HuH-7.5 (cell line): ENCODE measurements around the gene PRKD1.
A peak's percentile ranks its signal among the peaks of the same experiment; 100 is the strongest.
"Not testable (repeated sequence)": the region's sequence is repeated elsewhere in the genome, so short reads cannot be mapped to it uniquely, and the experiment has no call there.

Source experiments
- DNase-seq: peaks from one replicate; pipeline ENCODE4 v3.0.0; 2011; ENCODE audit warnings: low spot score

PRKD1 gene

DNA sequence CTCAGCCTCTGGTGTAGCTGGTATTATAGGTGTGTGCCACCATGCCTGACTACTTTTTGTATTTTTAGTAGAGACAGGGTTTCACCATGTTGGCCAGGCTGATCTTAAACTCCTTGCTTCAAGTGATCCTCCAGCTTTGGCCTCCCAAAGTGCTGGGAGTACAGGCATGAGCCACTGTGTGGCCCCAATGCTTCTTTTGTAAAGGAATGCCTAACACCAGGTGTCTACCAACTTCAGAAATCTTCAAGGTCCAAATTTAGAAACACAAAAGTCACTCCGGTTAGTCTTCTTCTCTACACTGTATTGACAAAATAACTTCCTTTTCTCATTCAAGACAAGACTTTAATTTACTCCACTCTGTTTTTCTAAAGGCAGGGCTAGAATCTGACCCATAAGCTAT lies 188.7 kb downstream of the PRKD1 start:
- DNase-seq, result no peak

DNA sequence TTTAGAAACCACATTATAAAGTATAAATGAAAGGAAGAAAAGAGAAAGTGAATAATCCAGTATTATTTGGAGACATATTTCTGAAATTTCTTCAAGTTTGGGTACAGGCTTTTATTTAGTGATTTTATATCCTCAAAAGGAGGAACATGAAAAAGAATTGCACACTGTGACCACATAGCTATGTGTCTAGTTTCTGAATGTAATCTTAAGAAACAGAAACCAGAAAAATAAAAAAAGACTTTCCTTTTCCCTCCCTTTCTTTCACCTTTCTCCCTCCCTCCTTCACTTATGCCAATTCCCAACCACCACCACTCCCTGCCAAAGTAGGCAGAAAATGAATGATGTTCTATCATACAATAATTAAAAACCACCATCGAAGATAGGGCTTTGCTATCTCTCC lies 189.6 kb downstream of the PRKD1 start:
- no peak for DNase-seq

DNA sequence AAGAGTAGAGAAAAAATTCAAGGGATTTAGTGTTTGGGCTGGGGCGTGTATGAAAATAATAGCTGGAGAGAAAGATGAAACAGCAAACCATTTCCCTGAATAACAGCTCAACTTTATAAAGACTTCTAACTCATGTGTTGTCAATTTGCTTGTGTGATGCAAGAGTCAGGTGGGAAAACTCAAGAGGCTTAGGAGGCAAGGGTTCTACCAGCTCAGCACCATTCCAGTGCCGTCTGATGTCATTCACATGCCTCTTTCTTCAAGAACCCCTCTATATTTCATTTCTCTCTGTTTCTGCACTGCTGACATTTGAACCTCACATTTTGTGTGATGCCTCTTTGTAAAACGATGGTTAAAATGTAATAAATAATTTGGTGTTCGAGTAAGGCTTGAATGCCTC lies 192.2 kb downstream of the PRKD1 start:
- no peak for DNase-seq

DNA sequence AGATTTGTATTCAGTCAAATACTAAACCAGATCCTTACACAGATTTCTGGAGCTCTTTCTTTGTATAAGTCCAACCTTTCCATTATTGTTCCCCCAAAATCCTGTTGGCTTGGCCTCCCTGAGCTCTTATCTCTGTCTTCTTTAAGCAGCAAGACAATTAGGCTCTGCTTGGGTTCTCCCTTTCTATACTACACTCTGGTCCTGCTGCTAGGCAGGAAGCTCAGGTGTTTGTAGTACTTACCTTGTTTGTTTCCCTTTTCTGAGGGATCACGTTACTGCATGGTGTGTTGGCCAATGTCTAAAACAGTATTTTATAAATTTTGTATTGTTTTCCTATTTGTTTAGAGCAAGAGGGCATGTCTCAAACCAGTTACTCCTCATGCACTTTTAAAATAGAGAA lies 192.9 kb downstream of the PRKD1 start:
- no peak for DNase-seq

DNA sequence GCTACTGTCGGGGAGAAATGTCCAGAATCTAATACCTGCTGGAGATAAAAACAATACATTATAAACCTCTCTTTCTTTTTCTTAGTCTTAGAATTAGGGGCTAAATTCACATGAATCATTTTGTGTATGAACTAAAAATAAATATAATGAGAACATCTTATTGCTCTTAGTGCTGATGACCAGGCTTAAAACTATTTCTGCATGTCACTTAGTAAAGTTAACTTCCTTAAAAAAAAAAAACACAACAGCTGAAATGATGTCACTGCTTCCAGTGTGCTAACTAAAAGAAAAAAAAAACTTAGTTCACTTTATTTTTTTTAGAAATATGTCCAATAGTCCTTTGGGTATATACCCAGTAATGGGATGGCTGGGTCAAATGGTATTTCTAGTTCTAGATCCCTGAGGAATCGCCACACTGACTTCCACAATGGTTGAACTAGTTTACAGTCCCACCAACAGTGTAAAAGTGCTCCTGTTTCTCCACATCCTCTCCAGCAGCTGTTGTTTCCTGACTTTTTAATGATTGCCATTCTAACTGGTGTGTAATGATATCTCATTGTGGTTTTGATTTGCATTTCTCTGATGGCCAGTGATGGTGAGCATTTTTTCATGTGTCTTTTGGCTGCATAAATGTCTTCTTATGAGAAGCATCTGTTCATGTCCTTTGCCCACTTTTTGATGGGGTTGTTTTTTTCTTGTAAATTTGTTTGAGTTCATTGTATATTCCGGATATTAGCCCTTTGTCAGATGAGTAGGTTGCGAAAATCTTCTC lies 200.9 kb downstream of the PRKD1 start:
- not testable (repeated sequence) for DNase-seq

DNA sequence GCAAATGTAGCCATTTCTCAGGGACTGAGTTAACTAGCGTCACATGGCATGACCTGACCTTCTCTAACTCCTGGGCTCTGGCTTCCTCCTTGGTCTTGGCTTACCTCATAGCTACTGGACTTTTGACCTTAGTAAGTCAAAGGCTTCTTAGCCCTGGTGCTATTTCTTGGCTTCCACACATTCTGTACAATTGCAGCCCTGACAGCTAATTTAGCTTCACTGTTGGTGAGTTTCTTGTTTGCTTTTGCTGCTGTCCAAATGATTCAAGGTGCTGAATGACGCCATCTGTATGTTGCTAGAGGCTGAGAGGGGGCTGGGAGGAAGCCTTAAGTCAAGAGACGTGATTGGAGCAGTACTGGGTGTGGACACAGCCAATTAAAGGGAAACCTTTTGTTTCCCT lies 202.7 kb downstream of the PRKD1 start:
- DNase-seq, result peak; percentile 18

GRCh38 chr14:29722831-29723230 lies 204.8 kb downstream of the PRKD1 start:
- no peak for DNase-seq

GRCh38 chr14:29721586-29721985 lies 206.1 kb downstream of the PRKD1 start:
- no peak for DNase-seq

GRCh38 chr14:29717901-29718300 lies 209.7 kb downstream of the PRKD1 start:
- DNase-seq, result no peak

GRCh38 chr14:29716150-29716549 lies 211.5 kb downstream of the PRKD1 start:
- no peak for DNase-seq

GRCh38 chr14:29712601-29713000 lies 215.0 kb downstream of the PRKD1 start:
- no peak for DNase-seq

DNA sequence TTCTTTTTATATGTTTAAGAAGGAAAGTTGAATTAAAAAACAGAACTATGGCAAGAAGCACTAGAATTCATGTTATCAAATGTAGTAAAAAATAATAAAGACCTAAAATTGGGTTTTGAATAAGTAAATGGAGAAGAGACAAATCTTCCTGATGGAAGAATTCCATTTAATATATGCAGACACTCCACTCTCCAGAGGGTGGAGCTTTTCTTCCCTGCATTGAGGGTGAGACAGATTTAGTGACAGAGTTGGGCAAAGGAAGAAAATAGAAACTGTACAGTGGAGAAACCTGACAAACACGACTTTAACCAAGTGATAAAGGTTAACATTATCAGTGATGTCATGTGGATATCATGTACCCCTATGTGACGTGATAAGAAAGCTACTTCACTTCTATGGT lies 217.6 kb downstream of the PRKD1 start:
- peak; percentile 15 for DNase-seq

DNA sequence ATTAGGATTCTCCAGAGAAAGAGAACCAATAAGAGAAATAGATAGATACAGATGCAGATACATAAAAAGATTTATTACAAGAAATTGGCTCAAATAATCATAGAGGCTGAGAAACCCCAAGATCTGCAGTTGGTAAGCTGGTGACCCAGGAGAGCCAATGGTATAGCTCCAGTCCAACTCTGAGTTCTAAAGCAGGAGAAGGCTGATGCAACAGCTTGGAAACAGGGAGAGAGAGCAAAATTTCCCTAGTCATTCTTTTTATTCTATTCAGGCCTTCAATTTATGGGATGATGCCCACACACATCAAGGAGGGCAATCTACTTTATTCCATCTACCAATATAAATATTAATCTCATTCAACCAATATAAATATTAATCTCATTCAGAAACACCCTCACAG lies 218.2 kb downstream of the PRKD1 start:
- DNase-seq, result no peak

- no peak for DNase-seq
Observed at GRCh38 chr14:29706700-29707099, 220.9 kb downstream of the PRKD1 start.

- no peak for DNase-seq
Observed at GRCh38 chr14:29705801-29706200, 221.8 kb downstream of the PRKD1 start.

DNA sequence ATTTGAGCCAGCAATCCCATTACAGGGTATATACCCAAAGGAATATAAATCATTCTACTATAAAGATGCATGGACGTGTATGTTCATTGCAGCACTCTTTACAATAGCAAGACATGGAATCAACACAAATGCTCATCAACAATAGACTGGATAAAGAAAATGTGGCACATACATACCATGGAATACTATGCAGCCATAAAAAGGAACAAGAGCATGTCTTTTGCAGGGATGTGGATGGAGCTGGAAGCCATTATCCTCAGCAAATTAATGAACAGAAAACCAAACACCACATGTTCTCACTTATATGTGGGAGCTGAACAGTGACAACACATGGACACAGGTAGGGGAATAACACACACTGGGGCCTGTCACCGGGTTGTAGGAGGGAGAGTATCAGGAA lies 238.1 kb downstream of the PRKD1 start:
- DNase-seq, result not testable (repeated sequence)

- no peak for DNase-seq
Observed at GRCh38 chr14:29687866-29688265, 239.8 kb downstream of the PRKD1 start.

DNA sequence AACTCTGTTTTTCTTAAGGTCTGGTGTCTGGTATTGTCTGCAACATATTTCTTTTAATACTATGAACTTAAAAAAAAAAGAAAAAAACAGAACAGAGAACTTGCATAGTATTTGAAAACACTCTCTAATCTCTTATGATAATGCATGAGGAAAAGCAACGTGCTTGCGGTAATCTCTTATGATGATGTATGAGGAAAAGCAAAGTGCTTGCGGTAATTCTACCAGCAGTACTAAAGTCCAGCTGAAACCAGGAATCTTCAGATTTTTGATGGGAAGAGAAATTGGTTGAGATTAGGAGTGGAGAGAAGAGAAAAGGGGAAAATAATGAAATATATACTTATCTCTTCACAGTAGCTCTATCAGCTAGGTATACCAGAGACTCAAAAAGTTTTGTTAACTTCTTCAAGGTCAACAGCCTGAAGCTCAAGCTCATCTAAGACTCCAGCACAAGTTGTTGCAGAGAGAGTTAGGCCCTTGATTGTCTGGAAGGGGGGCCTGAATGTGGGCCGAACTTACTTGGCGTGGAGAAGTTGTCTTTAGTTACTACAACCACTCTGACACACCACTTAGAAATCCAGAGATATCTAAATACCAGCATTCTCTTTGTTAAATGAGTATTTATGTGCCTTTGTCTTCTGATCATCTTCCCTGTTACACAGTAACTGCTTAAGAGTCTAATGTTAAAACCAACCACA lies 240.4 kb downstream of the PRKD1 start:
- no peak for DNase-seq

DNA sequence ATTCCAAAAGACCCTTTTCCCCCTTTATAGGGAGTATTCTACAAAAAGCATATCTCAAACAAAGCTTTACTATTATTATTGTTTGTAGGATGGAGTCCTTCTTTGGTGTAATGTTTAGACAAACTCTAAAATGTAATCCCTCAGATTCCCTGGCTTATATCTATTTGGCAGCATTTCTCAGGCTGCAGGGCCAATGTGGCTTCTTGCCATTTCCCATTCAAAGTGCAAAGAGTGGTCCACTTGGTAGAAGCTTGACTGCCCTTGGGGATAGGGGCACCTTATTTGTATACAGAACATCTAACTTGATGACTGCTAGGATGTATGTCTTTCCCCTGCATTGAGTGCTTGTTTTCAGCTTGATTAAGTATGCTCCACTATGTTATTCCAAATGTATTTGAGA lies 242.7 kb downstream of the PRKD1 start:
- no peak for DNase-seq

DNA sequence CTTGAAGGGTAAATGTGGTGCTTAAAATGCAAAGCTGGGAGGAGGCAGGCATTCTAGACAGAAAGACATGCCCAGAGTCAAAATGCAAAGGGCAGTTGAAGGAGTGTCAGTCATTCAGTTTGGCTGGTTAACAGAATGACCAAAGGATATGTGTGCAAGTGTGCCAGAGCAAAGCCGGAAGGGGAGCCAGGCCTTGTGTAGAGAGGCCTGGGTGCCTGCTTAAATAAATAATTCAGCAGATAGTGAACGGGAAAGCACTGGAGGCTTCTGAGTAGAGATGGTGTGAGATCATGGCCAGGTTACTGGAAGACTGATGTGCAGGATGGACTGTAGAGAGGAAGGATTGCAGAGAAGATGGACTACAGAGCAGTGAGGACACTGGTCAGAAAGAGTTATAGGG lies 244.9 kb downstream of the PRKD1 start:
- no peak for DNase-seq

DNA sequence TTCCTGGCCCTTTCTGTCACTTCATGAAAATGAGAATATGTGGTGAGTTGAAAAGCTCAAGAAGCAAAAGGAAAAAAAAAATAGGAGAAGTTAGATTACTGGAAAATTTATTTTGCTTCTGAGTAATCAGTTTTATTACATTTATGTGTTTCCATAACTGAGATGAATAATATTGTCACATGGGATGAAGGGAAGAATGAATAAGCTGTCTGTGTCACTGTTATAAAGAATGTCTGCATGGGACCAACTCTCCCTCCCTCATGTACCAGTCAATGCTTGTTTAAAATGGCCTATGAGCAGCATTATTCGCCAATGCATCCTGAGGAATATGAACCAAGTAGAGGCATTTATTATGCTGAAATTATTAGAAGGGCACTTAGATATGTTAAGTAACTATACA lies 246.3 kb downstream of the PRKD1 start:
- no peak for DNase-seq

DNA sequence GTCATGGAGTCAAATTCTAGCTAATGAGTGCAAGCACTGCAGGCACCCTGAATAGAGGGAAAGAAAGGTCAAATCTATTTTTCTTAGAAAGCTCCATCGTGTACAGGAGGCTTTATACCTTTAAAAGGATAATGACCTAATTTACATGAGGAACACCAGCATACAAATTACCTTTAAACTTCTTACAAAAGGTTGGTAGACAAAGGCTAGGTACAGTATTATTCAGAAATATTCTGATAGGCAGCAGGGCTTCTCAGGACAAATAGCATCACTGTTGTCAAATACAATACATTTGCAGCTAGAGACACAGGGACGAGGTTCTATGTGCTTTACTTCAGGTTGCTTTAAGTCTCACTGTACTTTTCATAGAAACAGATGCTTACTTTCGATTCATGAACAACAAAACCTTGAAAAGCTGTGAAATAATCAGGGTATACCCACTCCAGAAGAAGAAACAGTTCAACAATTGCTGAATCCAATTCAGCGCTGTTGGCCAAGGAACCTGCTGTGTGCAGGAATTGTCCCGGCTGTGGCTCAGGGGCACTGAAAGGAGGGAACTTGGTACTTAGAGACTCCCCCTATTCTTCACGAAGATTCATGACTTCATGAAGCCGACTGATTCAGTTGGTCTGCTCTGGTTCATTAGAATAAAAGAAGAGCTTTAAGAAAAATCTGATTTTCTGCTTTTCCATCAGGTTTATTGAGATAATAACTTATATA lies 252.9 kb downstream of the PRKD1 start:
- DNase-seq, result no peak

- no peak for DNase-seq
Observed at GRCh38 chr14:29672831-29673230, 254.8 kb downstream of the PRKD1 start.
